ENCODE results near the gene MYLK.

MYLK gene

GRCh38 chr3:123642182-123642956 is 241.8 kb downstream of the MYLK start:
- DNase-seq (ENCODE audit: low read depth), result peak; percentile 95

- no peak for DNase-seq (ENCODE audit: low read depth)
These were observed 242.6 kb downstream of the MYLK start for GRCh38 chr3:123641505-123641904.

DNA sequence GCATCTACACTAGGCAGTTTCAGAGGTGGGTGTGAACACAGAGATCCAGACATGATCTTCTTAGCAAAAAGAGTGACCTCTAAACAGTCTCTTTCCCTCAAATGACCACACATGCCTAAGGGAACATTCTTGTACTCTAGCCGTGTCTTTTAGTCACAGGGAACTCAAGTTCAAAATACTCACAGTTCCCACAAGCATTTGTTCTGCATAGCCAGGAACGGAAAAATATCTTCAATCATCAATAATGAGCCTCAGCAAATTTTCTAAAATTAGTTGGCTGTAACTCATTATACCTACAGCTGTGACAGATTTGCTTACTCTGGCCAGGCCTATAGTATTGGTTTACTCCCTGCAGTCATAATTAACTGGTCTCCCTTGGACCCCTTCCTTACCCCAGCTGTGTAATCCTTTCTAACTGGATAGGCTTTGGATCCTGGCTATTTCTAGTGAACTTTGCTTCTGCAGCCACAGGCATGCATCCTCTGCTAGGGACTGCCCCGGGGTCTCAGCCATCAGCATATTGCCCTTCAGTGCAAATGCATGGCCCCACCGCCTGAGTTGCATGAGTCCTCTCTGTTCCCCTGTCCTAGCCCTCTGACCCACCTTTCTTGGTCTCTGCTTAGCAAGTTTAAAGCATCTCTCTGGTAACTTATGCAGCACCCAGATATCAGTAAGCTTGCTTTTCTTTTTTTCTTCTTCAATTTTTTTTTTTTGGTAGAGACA is 243.2 kb downstream of the MYLK start:
- DNase-seq (ENCODE audit: low read depth), result peak; percentile 91

GRCh38 chr3:123640311-123640710 is 243.8 kb downstream of the MYLK start:
- no peak for DNase-seq (ENCODE audit: low read depth)

- DNase-seq (ENCODE audit: low read depth), result no peak
These were observed 245.0 kb downstream of the MYLK start for GRCh38 chr3:123638936-123639689.

DNA sequence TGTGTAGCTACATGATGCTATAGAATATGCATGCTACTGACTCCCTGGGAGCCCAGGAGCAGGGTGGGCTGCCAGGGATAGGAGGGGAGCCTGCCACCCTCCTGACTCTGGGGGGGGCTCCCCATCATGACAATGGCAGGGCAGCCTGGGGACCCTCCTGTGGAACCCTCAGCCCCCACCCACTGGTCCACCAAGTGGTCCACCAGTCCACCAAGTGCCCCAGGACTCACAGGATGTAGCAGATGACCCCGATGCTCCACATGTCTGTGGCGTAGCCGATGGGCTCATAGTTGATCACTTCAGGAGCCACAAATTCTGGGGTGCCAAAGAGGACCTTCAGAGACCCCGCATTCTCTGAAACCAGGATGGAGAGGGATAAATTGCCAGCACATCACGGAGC is 246.3 kb downstream of the MYLK start:
- DNase-seq (ENCODE audit: low read depth), result no peak

- DNase-seq (ENCODE audit: low read depth), result no peak
These were observed 247.0 kb downstream of the MYLK start for GRCh38 chr3:123637131-123637530.

DNA sequence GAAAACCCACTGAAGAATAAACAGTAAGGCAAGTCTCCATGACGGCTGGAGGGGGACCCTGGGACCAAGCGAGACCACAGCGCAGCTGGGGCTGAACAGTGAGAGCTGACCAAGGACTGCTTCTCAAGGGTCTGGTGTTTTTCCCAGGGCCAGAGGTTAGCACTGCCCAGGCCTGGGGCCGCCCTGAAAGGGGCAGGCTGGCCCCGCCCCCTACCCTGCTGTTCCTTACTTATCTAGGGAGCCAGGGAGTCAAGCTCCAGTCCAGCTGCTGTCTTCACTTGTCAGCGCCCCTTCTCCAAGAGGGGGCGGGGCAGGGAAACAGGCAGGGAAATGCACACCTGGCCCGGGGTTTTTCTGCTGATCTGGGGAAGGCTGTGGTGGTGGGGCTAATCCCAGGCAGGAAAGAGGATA is 247.7 kb downstream of the MYLK start:
- no peak for DNase-seq (ENCODE audit: low read depth)

- DNase-seq (ENCODE audit: low read depth), result no peak
These were observed 248.4 kb downstream of the MYLK start for GRCh38 chr3:123635717-123636116.

- peak; percentile 32 for DNase-seq (ENCODE audit: low read depth)
These were observed 248.9 kb downstream of the MYLK start for GRCh38 chr3:123635217-123635616.

- peak; percentile 61 for DNase-seq (ENCODE audit: low read depth)
These were observed 249.7 kb downstream of the MYLK start for GRCh38 chr3:123634149-123635051.

GRCh38 chr3:123633530-123633929 is 250.6 kb downstream of the MYLK start:
- peak; percentile 54 for DNase-seq (ENCODE audit: low read depth)

- DNase-seq (ENCODE audit: low read depth), result peak; percentile 92
These were observed 251.9 kb downstream of the MYLK start for GRCh38 chr3:123632161-123632655.

DNA sequence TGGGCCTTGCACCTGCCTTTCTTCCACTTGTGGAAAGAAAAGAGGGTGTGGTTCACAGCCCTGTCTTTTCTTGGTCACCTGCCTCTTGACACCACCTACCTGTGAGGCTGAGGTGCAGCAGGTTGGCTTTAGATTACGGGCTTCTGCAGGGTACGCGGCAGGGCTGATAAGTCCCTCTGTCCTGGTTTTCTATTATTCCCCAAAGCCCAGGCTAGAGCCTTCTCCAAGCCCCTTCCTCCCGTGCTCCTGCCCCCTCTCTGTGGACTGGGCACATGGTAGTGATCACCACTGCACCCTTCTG is 254.4 kb downstream of the MYLK start:
- DNase-seq (ENCODE audit: low read depth), result no peak

GRCh38 chr3:123628996-123629746 is 255.0 kb downstream of the MYLK start:
- DNase-seq (ENCODE audit: low read depth), result no peak

- DNase-seq (ENCODE audit: low read depth), result no peak
These were observed 256.2 kb downstream of the MYLK start for GRCh38 chr3:123627673-123628670.

DNA sequence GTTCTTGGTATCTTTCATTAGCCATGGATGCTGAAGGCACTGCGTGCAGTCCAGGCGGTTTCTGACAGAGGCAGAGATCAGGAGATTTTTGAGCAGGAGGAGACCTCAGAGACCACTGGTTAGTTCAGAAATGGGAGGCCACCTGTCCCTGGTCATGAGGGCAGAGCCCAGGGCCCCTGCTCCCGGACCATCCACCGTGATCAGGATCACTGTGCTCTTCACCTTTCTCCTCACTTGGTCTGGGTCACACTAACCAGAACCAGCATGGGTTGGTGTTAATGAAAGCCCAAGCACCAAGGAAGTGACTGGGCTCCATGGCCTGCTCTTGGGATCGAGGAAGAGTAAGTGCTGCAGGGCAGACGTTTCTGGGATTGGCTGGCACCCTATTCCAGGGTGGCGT is 257.3 kb downstream of the MYLK start:
- no peak for DNase-seq (ENCODE audit: low read depth)

- no peak for DNase-seq (ENCODE audit: low read depth)
These were observed 259.8 kb downstream of the MYLK start for GRCh38 chr3:123624302-123624701.

- DNase-seq (ENCODE audit: low read depth), result peak; percentile 45
These were observed 260.7 kb downstream of the MYLK start for GRCh38 chr3:123623346-123623880.

All from EH (cell line).